Activated B cell treated with CpG ODN at 0.5 μM for 24 hours (primary cell): ENCODE results near the gene TMEM131. TPM values are rescaled to one million over a fixed set of nuclear protein-coding genes. Genes with fewer than 3 reads are reported as not detected.

ENCODE experiments used
- ATAC-seq: fragments of 200-7000 bp; cut with Tn5 transposase; one replicate; pipeline ENCODE4 v1.10.0; 2021; ENCODE audit warnings: low read depth, mild to moderate bottlenecking, moderate library complexity
- CTCF ChIA-PET: fragments of 350-600 bp; sonication (Branson Sonifier 250); formaldehyde crosslinking; loops from one replicate; lab custom pipeline; 2021; ENCODE audit warnings: antibody characterized with exemption; lab: Charles Lee
- POLR2A ChIA-PET: fragments of 350-600 bp; sonication (Branson Sonifier 250); formaldehyde crosslinking; loops from one replicate; lab custom pipeline; 2021; ENCODE audit warnings: antibody characterized with exemption; lab: Charles Lee
- DNase-seq: peaks from one replicate; pipeline ENCODE4 v3.0.0; 2022
- H3K27ac Mint-ChIP-seq: one replicate; pipeline ENCODE4 v1.8.0; 2020; ENCODE audit warnings: mixed read lengths
- H3K27me3 Mint-ChIP-seq: one replicate; pipeline ENCODE4 v1.8.0; 2021; ENCODE audit warnings: mixed read lengths
- H3K36me3 Mint-ChIP-seq: one replicate; pipeline ENCODE4 v1.8.0; 2021; ENCODE audit warnings: low read depth, mixed read lengths
- H3K4me1 Mint-ChIP-seq: one replicate; pipeline ENCODE4 v1.8.0; 2021; ENCODE audit warnings: mixed read lengths
- H3K4me3 Mint-ChIP-seq: one replicate; pipeline ENCODE4 v1.8.0; 2020; ENCODE audit warnings: mild to moderate bottlenecking, mixed read lengths
- H3K9me3 Mint-ChIP-seq: one replicate; pipeline ENCODE4 v1.8.0; 2020; ENCODE audit warnings: mixed read lengths
- intact Hi-C: fragments of 100-400 bp; cut with micrococcal nuclease; formaldehyde crosslinking; loops from one replicate; pipeline ENCODE4 v1.15.1; 2024
- total RNA-seq: library from RNA; stranded (reverse); gene quantifications from 2 replicates; pipeline ENCODE4 v1.2.3, GENCODE V29; 2022
- TF ChIP-seq, protein P1 (sequence below): fragments of 200-600 bp; IDR thresholded peaks from one replicate; pipeline ENCODE4 v1.8.0; 2022; ENCODE audit warnings: antibody characterized with exemption, mild to moderate bottlenecking

Gene TMEM131
- total RNA-seq, 1 donor from 2014 or later = 146 TPM

DNA sequence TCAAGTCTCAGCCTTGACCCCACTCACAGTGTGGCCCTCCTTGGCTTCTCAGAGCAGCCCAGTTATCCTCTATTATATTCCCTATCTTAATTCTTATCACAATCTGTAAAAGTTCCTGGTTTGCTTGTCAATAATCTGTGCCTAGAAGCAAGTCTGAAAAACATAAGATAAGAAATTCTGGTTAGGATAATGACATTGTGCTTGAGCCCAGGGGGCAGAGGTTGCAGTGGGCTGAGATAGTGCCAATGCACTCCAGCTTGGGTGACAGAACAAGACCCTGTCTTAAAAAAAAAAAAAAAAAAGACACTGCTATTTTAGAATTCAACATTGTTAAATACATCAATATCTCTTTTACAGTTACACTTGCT lies 63.9 kb downstream of the TMEM131 start:
- ATAC-seq = no peak
- CTCF ChIA-PET = no interaction called here
- POLR2A ChIA-PET = interaction anchor here (0.7 to 3.0 kb wide), 6 partner anchors 20 to 313 kb away, joined by 4 to 8 read pairs (median 6); no protein-coding TSS in a partner anchor

DNA sequence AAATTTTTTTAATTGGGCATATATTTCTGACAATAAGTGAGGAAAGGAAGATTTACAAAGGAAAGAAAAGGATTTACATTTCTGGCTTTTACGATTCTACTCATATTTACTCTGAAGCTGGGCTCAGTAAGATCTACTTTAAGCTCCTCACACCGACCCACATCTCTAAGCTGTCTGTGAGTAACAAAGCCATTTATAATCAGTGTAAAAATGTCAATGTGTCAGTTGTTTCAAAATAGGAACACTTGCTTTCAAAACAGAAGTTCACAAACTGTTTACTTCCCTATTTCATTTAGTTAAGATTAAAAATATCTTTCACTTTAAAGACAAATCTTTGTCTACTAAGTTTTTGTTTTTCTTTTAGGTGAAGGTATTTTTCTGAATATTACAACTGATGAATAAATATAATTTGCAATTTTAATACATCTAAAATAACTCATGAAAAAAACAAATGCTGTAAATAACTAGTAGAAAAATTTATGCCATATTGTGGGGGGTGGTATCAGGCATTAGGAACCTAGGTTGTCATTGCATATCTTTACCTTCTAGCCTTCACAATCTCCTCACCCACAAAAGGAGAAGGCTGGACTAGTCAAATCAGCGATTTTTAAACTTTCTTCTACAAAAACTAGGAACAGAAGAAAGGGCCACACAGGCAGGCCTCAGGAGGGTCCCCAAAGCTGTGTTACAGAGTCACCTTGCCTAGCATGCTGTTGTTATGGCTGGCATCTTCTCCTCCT lies 64.5 kb downstream of the TMEM131 start:
- H3K4me3 Mint-ChIP-seq = peak overlapping the region; percentile 56
- CTCF ChIA-PET = interaction anchor here (1.4 kb wide), 1 partner anchor 124 kb away, joined by 4 read pairs; no protein-coding TSS in a partner anchor
- H3K9me3 Mint-ChIP-seq = no peaks in the 10 kb centered on the region
- no peaks in the 10 kb centered on the region for H3K27me3 Mint-ChIP-seq
- ATAC-seq = peak; percentile 16
- peaks cover 11% of the 10 kb centered on the region for H3K36me3 Mint-ChIP-seq
- peak overlapping the region; percentile 81 for H3K27ac Mint-ChIP-seq
- intact Hi-C loops = loop anchor here (5.0 kb wide), 1 partner anchor 36 kb away; no protein-coding TSS in a partner anchor
- POLR2A ChIA-PET = interaction anchor here (1.7 to 3.0 kb wide), 2 partner anchors 20 to 96 kb away, joined by 5 to 8 read pairs; no protein-coding TSS in a partner anchor
- peaks cover 91% of the 10 kb centered on the region for H3K4me1 Mint-ChIP-seq
- TF ChIP-seq, protein P1, sequence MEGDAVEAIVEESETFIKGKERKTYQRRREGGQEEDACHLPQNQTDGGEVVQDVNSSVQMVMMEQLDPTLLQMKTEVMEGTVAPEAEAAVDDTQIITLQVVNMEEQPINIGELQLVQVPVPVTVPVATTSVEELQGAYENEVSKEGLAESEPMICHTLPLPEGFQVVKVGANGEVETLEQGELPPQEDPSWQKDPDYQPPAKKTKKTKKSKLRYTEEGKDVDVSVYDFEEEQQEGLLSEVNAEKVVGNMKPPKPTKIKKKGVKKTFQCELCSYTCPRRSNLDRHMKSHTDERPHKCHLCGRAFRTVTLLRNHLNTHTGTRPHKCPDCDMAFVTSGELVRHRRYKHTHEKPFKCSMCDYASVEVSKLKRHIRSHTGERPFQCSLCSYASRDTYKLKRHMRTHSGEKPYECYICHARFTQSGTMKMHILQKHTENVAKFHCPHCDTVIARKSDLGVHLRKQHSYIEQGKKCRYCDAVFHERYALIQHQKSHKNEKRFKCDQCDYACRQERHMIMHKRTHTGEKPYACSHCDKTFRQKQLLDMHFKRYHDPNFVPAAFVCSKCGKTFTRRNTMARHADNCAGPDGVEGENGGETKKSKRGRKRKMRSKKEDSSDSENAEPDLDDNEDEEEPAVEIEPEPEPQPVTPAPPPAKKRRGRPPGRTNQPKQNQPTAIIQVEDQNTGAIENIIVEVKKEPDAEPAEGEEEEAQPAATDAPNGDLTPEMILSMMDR = no peak
- DNase-seq = no peak

More for the DNA sequence above, 63.9 kb downstream of the TMEM131 start:
- TF ChIP-seq, protein P1 = no peak
- Mint-ChIP-seq H3K27me3 (no peaks in the 10 kb centered on the region), H3K4me1 (peaks cover 91% of the 10 kb centered on the region), H3K36me3 (peaks cover 5% of the 10 kb centered on the region), H3K9me3 (no peaks in the 10 kb centered on the region), H3K4me3 (peak overlapping the region; percentile 56), H3K27ac (peak overlapping the region; percentile 81)
- DNase-seq = no peak
- intact Hi-C loops = loop anchor here (2.0 to 5.0 kb wide), 2 partner anchors 35 to 59 kb away; no protein-coding TSS in a partner anchor

DNA sequence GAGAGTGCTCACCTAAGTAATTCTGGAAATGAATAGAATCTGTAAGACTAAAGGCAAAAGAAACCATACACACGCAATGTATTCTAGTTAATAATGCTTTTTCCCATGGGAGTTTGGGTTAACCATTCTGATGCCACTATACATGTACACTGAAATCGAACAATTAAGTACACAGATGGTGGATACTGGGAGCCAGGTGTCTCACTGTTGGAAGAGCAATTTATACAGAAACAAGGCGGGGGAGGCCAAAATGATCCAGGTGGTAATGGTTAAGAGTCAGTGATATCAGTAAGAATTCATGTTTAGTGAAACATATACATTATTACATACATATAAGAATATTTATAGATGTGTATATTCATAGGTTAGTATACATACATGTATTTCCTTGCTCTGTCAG lies 67.2 kb downstream of the TMEM131 start:
- TF ChIP-seq, protein P1 = no peak
- DNase-seq (no peak), ATAC-seq (no peak)
- Mint-ChIP-seq H3K27ac (peak overlapping the region; percentile 41), H3K4me3 (no peak overlapping the region), H3K27me3 (no peaks in the 10 kb centered on the region), H3K4me1 (peaks cover 65% of the 10 kb centered on the region), H3K36me3 (peaks cover 32% of the 10 kb centered on the region), H3K9me3 (no peaks in the 10 kb centered on the region)
- ChIA-PET CTCF (no interaction called here), POLR2A (interaction anchor here (1.0 kb wide), 1 partner anchor 25 kb away, joined by 3 read pairs; no protein-coding TSS in a partner anchor)
- intact Hi-C loops = no loop called here

DNA sequence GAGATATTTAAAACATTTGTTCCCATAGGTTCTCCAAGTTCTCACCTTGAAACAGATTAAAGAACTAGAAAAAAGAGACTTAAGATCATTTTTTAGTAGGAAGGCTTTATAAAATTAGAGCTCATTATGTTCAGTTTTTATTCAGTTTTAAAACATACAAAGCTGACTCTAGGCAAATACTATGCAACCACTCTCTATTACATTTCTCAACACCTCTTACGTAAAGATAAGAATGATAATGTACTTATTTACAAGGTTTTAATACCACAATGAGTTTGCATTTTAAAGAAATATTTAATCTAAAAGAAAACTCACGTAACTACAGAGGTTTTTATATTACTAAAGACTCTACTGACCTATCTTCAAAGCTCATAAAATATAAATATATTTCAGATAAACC lies 68.8 kb downstream of the TMEM131 start:
- ChIA-PET CTCF (no interaction called here), POLR2A (interaction anchor here (0.7 kb wide), 2 partner anchors 9 to 85 kb away, joined by 3 read pairs; no protein-coding TSS in a partner anchor)
- H3K4me1 Mint-ChIP-seq = peaks cover 54% of the 10 kb centered on the region
- H3K27ac Mint-ChIP-seq = peak overlapping the region; percentile 51
- H3K4me3 Mint-ChIP-seq = no peak overlapping the region
- H3K36me3 Mint-ChIP-seq = peaks cover 40% of the 10 kb centered on the region
- no peak for ATAC-seq
- no peaks in the 10 kb centered on the region for H3K9me3 Mint-ChIP-seq
- TF ChIP-seq, protein P1 = no peak
- H3K27me3 Mint-ChIP-seq = no peaks in the 10 kb centered on the region
- no peak for DNase-seq
- intact Hi-C loops = no loop called here

DNA sequence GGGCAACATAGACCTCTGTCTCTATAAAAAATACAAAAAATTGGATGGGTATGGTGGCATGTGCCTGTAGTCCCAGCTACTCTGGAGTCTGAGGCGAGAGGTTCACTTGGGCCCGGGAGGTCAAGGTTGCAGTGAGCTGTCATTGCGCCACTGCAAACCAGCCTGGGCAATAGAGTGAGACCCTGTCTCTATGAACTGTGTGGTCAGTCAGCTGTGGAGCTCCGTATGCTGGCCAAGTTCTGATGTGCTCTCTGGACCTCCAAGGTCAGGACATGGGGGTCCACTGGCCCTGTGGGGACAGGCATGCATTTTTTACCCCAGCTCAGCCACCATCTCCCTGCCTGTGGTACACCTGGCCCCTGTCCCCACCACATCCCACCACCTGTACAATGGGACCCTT lies 71.6 kb downstream of the TMEM131 start:
- ATAC-seq (no peak), DNase-seq (no peak)
- TF ChIP-seq, protein P1 = no peak
- peaks cover 63% of the 10 kb centered on the region for H3K36me3 Mint-ChIP-seq
- POLR2A ChIA-PET = interaction anchor here (0.6 kb wide), 1 partner anchor 33 kb away, joined by 3 read pairs; no protein-coding TSS in a partner anchor
- no peaks in the 10 kb centered on the region for H3K9me3 Mint-ChIP-seq
- no peak overlapping the region for H3K4me3 Mint-ChIP-seq
- peaks cover 40% of the 10 kb centered on the region for H3K4me1 Mint-ChIP-seq
- H3K27ac Mint-ChIP-seq = no peak overlapping the region
- intact Hi-C loops = no loop called here
- CTCF ChIA-PET = no interaction called here
- no peaks in the 10 kb centered on the region for H3K27me3 Mint-ChIP-seq
